ENCODE data around the gene EVI5.
A peak's percentile ranks its signal among the peaks of the same experiment; 100 is the strongest.

EVI5 gene

GRCh38 chr1:92784639-92785500 is at the start of gene EVI5:
Gene EVI5 (minus strand): TSS chr1:92785108. CDS start chr1:92736546, 48,562 bp downstream.
- DNase-seq (ENCODE audit: low spot score), result peak; percentile 79

DNA sequence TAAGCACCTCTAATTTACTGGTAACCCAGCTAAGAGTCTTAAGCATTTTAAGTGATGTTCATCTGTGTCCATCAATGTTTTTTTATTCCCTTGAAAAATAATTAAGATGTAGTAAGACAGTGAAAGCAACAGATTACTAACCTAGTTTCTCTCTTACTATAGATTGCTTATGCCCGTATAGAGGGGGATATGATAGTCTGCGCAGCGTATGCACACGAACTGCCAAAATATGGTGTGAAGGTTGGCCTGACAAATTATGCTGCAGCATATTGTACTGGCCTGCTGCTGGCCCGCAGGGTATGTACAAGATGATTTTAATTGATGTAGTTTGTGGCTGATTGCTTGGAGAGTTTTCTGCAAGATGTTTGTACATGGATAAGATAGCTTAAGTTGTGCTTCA is 49.7 kb upstream of the EVI5 start:
- no peak for DNase-seq (ENCODE audit: low spot score)

DNA sequence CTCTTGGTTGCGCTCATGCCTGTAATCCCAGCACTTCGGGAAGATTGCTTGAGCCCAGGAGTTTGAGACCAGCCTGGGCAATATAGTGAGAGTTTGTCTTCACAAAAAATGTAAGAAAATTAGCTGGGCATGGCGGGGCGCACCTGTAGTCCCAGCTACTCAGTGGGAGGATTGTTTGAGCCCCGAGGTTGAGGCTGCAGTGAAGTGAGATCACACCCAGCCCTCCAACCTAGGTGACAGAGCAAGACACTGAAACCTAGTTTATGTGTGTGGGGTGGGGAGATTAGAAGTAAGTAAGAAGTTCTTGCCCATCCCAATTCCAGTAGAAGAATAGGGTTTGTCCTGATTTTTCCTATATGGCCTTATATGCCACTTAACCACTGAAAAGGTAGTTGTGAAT is 48.9 kb upstream of the EVI5 start:
- DNase-seq (ENCODE audit: low spot score), result no peak

DNA sequence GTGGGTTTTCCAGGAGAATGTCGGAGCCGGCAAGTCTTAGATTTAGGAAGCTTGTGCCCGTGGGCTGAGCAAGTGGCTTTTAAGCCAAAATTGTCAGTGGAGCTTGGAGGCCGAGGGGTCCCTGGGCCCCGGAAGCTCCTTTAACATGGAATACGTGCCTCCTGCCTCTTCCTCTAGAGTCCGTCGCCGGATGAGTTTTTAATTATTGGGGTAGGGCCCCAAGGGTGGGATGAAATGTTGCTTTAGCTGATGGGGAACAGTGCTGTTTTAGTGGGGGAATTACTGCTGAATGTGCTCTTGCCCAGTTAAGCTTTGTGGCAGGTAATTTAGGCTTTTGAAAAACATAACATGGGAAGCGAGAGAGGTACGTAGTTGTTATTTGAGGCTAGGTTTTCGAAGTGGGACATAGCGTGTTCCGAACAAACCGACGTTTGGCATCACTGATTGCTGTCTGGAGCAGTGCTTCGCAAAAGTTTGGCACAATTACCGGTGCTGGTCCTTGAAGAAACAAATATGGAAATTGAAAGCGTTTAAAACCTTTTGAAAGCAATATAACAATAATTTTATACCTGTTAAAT is 47.7 kb upstream of the EVI5 start:
- DNase-seq (ENCODE audit: low spot score), result peak; percentile 25

DNA sequence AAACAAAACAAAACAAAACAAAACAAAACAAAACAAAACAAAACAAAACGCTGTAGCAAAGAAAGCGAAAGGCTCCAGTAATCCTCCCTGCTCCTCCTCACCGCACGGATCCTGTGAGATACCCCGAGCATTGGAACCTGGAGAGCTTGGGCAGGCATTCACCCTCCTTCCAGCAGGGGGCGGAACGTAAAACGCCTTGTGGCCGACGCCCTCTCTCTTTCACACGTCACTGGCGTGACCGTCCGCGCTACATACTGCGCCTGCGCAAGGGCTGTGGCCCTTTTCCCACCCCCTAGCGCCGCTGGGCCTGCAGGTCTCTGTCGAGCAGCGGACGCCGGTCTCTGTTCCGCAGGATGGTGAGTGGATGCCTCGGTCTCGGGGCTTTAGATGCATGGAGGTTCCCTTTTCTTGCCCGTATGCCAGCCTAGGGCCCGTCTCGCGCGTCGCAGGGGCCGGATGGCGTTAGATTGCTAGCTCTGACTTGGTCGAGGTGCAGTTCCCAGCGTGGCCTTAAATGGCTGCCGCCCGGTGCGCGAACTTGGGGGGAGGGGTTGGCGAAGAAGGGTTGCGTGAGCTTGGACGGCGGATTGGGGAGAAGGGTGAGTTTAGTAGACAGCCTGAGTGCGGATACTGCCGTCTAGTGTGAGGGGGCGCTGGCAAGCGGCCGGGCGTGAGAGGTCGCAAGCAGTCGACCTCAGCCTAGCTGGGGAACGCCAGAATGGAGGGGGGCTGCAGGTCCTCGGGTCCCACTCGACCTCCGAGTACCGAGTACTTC is 47.0 kb upstream of the EVI5 start, which contains the start of gene RPL5:
Gene RPL5, plus strand, starts transcription at position 279 of the 775 bp plus-strand sequence. Its CDS starts 75 bp downstream, at position 354.
- peak; percentile 99 for DNase-seq (ENCODE audit: low spot score)

GRCh38 chr1:92831368-92831761 is 46.5 kb upstream of the EVI5 start:
- no peak for DNase-seq (ENCODE audit: low spot score)

- no peak for DNase-seq (ENCODE audit: low spot score)
Observed at GRCh38 chr1:92826792-92827191, 41.9 kb upstream of the EVI5 start.

DNA sequence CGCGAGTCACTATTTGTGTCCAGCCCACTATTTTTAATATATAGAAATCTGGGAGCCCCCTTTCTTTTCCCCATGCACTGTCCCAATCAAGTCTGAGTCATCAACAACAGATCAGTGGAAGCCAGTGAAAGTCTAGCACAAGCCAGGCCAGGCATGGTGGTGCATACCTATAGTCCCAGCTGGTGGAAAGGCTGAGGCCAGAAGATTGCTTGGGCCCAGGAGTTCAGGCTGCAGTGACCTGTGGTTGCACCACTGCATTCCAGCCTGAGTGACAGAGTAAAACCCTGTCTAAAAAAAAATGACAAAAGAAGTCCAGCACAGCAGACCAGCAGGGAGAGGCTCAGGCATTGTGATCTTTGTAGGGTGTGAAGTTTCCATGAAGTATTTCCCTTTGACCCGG is 38.0 kb upstream of the EVI5 start:
- DNase-seq (ENCODE audit: low spot score), result no peak

- no peak for DNase-seq (ENCODE audit: low spot score)
Observed at GRCh38 chr1:92820551-92820950, 35.6 kb upstream of the EVI5 start.

GRCh38 chr1:92820024-92820423 is 35.1 kb upstream of the EVI5 start:
- DNase-seq (ENCODE audit: low spot score), result no peak

DNA sequence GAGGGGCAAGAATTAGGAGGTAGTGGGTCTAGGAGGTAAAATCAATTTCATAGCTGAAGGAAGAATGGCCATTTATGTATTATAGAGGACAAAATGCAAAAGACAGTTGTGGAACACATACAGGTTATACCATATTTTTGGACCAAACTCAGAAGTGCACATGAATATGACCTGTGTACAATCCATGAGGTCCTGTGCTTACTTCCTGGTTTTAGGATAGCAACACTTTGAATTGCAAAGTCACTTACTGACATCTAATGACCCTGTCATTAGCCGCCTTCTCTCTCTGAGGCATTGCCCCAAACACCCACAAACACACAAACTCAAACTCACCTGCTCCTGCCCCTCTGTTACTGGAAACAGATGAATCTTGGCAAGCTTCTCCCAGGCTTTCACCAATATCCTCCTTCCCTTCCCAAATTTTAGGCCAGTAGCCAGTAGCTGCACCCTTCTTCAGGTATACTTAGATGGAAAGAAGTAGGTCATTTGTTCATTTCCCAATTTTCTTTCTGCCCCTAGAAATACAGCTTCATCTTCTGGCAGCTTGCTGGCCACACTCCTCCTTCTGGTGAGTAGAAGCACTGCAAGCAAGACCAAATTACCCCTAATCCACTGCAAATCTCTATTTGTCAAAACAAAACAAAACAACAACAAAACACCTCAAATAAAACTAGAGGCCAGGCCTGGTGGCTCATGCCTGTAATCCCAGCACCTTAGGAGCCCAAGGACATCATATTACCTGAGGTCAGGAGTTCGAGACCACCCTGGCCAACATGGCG is 33.3 kb upstream of the EVI5 start:
- peak; percentile 43 for DNase-seq (ENCODE audit: low spot score)

GRCh38 chr1:92817137-92817697 is 32.3 kb upstream of the EVI5 start:
- DNase-seq (ENCODE audit: low spot score), result no peak

GRCh38 chr1:92816732-92817131 is 31.8 kb upstream of the EVI5 start:
- DNase-seq (ENCODE audit: low spot score), result no peak

DNA sequence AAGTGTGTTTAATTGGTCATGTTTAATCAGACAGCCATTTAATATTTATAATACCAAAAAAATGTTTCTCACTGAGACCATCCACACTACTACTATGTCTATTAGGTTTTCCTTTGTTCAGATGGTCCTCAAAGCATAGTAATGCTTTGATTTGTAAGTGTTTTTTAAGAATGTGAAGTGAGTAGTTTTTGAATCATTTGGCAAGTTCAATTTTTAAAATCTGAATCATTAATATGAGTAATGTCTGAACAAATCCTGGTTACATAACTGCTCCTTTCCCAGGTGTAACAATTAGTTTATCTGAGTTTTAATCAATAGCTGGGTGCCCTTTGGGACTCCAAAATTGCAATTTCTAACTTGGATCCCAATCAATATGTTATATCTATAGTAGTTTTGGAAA is 23.5 kb upstream of the EVI5 start:
- DNase-seq (ENCODE audit: low spot score), result no peak

DNA sequence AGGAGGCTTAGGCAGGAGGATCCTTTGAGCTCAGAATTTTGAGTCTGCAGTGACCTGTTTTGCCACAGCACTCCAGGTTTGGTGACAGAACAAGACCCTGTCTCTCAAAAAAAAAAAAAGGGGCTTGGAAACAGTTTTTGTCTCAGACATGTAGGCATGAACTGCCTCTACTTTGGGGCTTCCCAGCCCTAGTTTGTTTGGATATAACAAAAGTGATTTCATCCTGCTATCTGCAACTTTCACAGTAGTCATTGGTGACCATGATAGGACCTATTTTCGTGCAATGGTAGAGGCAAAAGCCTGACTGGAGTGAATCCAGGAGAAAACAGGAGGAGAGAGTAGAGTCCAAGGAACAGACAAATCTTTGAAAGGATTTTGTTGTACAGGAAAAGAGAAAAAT is 20.3 kb upstream of the EVI5 start:
- DNase-seq (ENCODE audit: low spot score), result no peak

DNA sequence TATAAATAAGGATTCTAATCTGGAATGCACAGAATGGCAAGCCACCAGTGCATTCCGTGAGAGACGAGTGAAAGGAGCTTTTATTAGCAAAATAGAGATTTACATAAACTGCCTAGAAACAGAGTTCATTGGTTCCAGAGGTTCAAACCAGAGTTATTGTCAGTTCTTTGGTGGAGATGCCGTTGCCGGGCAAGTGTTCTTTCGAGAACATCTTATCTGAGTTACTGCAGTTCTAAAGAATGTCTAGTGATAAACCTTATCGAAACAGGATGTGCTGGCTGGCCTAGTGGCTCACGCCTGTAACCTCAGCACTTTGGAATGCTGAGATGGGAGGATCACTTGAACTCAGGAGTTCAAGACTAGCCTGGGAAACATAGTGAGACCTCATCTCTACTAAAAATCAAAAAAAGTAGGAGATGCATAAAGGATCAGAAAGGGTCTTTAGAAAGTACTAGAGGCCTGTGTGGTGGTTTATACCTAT is 19.9 kb upstream of the EVI5 start:
- DNase-seq (ENCODE audit: low spot score), result no peak

GRCh38 chr1:92803140-92803887 is 18.4 kb upstream of the EVI5 start:
- DNase-seq (ENCODE audit: low spot score), result no peak

- no peak for DNase-seq (ENCODE audit: low spot score)
Observed at GRCh38 chr1:92797961-92798360, 13.1 kb upstream of the EVI5 start.

- DNase-seq (ENCODE audit: low spot score), result no peak
Observed at GRCh38 chr1:92797297-92797696, 12.4 kb upstream of the EVI5 start.

- DNase-seq (ENCODE audit: low spot score), result no peak
Observed at GRCh38 chr1:92795166-92795565, 10.3 kb upstream of the EVI5 start.

DNA sequence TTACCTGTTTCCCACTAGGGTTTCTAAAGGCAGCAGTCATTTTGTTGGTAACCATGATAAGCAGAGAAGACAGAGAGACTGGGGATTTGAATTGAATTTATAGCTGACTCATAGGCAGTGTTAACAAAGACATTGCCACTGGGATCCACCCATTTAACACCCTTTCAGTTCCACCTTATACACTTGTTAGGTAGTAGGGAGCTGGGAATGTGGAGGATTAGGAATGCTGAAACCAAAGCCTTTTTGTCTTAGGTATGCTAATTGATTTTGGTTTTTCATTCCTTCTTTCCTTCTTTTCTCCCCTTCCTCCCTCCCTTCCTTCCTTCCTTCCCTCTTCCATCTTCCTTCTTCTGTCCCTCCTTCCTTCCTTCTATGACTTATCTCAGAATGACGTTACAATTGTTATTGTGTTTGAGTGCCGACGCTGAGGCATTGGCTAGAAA is 7.5 kb upstream of the EVI5 start:
- DNase-seq (ENCODE audit: low spot score), result no peak

All from hematopoietic multipotent progenitor cell treated with erythropoietin and hydrocortisone succinate and interleukin-3 and kit ligand, for 15 days (in vitro differentiated cells).